T-helper 9 cell (primary cell): ENCODE data around the gene TAF4B.
"Not testable (repeated sequence)": the region's sequence is repeated elsewhere in the genome, so short reads cannot be mapped to it uniquely, and the experiment has no call there.

Source experiments
- DNase-seq: peaks from one replicate; pipeline ENCODE4 v3.0.0-alpha.2; 2020
- total RNA-seq, 2 donors: gene quantifications; one replicate each; lab custom pipeline; 2026; lab: John Stamatoyannopoulos, UW

Gene TAF4B, protein sequence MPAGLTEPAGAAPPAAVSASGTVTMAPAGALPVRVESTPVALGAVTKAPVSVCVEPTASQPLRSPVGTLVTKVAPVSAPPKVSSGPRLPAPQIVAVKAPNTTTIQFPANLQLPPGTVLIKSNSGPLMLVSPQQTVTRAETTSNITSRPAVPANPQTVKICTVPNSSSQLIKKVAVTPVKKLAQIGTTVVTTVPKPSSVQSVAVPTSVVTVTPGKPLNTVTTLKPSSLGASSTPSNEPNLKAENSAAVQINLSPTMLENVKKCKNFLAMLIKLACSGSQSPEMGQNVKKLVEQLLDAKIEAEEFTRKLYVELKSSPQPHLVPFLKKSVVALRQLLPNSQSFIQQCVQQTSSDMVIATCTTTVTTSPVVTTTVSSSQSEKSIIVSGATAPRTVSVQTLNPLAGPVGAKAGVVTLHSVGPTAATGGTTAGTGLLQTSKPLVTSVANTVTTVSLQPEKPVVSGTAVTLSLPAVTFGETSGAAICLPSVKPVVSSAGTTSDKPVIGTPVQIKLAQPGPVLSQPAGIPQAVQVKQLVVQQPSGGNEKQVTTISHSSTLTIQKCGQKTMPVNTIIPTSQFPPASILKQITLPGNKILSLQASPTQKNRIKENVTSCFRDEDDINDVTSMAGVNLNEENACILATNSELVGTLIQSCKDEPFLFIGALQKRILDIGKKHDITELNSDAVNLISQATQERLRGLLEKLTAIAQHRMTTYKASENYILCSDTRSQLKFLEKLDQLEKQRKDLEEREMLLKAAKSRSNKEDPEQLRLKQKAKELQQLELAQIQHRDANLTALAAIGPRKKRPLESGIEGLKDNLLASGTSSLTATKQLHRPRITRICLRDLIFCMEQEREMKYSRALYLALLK
- 32.8 to 63.9 reads per million in 2 donors for total RNA-seq

GRCh38 chr18:26226229-26227050 lies at the start of gene TAF4B:
TSS of gene TAF4B (plus strand) at chr18:26226445. CDS start at chr18:26226934, 489 bp downstream.
- DNase-seq: peak; percentile 90

GRCh38 chr18:26181343-26181826 lies 44.9 kb upstream of the TAF4B start:
- no peak for DNase-seq

- DNase-seq: no peak
Measured at GRCh38 chr18:26183395-26184112, 42.7 kb upstream of the TAF4B start.

GRCh38 chr18:26185267-26185666 lies 41.0 kb upstream of the TAF4B start:
- DNase-seq: no peak

GRCh38 chr18:26190506-26190905 lies 35.7 kb upstream of the TAF4B start:
- DNase-seq: no peak

- no peak for DNase-seq
Measured at GRCh38 chr18:26192233-26192632, 34.0 kb upstream of the TAF4B start.

DNA sequence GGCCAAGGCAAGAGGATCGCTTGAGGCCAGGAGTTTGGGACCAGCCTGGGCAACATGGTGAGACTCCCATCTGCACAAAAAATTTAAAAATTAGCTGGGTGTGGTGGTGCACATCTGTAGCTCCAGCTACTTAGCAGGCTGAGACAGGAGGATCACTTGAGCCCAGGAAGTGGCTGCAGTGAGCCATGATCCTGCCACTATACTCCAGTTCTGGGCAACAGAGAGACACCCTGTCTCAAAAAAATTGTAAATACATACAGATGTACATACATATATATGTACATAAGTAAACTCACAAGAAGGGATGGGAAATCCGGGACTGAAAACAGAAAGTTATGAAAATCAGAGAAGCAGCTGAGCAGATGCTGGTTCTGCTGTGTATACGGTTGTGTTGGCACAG lies 29.6 kb upstream of the TAF4B start:
- DNase-seq: no peak

GRCh38 chr18:26202001-26202400 lies 24.2 kb upstream of the TAF4B start:
- DNase-seq: not testable (repeated sequence)

GRCh38 chr18:26205318-26205717 lies 20.9 kb upstream of the TAF4B start:
- DNase-seq: no peak

GRCh38 chr18:26206488-26206887 lies 19.8 kb upstream of the TAF4B start:
- DNase-seq: no peak

DNA sequence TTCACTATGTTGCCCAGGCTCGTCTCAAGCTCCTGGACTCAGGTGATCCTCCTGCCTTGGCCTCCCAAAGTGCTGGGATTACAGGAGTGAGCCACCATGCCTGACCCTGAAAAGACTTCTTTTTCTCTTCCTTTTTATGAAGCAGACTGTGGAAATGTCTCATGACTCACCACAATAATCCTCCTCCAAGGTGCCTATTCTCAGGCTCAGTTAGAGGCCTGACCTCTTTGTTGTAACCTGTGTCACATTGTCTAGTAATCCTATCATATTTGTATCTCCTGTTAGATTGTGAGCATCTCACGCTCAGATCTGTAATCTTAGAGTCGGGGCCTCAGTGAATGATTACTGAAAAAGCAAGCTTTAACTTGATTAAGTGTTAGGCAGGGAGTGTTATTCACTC lies 18.3 kb upstream of the TAF4B start:
- no peak for DNase-seq

DNA sequence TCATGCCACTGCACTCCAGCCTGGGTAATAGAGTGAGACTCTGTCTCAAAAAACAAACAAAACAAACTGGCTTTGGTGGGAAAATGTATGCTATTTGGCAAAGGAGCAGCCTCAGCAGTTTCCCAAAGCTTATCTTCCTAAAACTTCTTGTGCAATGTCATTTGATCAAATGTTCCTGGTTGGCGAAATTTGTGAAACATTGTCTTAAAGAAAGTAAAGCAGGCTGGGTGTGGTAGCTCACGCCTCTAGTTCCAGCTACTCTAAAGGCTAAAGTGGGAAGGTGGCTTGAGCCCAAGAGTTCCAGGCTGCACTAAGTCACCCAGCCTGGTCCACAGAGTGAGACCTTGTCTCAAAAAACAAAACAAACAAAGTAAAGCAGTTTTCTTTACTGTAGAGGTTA lies 17.3 kb upstream of the TAF4B start:
- no peak for DNase-seq

DNA sequence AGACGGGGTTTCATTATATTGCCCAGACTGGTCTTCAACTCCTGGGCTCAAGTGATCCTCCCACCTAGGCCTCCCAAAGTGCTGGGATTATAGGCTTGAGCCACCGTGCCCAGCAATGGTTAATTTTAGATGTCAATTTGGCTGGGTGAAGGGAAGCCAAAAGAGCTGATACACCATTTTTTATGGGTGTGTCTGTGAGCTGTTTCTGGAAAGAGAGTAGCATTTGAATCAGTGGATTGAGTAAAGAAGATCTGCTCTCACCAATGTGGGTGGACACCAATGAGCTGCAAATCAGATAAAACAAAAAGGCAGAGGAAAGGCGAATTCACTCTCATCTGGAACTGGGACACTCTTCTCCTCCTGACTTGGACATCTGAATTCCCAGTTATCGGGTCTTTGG lies 16.1 kb upstream of the TAF4B start:
- no peak for DNase-seq

- DNase-seq: peak; percentile 6
Measured at GRCh38 chr18:26215247-26215970, 10.8 kb upstream of the TAF4B start.

GRCh38 chr18:26225022-26225693 lies 1.1 kb upstream of the TAF4B start:
- DNase-seq: no peak

- no peak for DNase-seq
Measured at GRCh38 chr18:26225915-26226228, 373 bp upstream of the TAF4B start.

DNA sequence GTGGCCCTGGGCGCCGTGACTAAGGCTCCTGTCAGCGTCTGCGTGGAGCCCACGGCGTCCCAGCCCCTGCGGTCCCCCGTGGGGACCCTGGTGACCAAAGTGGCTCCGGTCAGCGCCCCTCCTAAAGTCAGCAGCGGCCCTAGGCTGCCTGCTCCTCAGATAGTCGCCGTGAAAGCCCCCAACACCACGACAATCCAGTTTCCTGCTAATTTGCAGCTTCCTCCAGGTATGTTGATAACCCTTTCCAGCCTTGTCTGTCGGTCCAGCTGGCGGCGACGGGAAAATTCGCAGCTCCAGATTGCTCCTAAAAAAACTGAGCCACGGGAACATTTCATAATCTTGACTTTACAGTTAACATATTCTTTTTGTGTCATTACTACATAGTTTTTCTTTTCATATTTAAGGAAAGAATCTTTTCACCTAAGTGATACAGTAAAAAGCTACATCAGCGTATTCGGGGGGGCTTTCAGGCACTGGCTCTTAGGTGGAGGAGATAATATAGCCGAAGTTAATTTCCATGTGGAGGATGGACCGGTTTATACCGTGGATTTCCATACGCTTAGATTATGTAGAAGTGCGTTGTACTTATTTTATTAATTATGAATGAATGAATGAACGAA lies 916 bp downstream of the TAF4B start:
- no peak for DNase-seq

DNA sequence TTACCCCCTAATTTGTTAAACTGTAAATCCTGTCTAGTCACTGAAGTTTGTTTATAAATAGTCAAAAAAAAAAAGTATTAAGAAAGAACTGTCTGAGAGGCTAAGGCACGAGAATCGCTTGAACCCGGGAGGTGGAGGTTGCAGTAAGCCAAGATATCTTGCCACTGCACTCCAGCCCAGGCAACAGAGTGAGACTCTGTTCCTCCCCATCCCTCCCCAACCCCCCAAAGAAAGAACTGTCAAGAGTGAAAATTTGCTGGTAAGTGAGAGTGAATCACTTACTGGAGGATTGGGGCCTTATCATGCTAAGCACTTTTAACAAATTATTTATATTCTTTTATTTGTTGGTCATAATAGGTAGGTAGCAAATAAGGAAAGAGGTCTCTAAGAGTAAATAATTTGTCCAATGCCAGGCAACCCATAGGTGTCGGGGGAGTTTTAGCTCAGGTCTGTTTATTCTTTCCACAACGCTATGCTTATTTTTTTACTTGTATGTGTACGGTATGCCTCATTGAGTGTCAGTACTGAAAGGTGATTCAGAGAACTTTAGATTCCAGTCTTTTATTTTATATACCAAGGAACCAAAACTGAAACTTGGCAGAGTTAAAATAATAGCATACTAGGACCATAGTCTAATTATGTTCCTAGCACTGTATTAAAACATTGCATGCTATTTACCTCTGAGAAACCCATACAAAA lies 2.5 kb downstream of the TAF4B start:
- no peak for DNase-seq

- no peak for DNase-seq
Measured at GRCh38 chr18:26230497-26230896, 4.3 kb downstream of the TAF4B start.

GRCh38 chr18:26233208-26233607 lies 7.0 kb downstream of the TAF4B start:
- no peak for DNase-seq
